ACC112 (cell line): ENCODE measurements around the gene PPP1R26.

Source experiments
- H2AFZ ChIP-seq: fragments of 200-600 bp; sonication (generic); one replicate; pipeline ENCODE4 v1.6.0; 2017; ENCODE audit warnings: antibody characterized with exemption, low read length; ENCODE audit not compliant: unreplicated experiment
- H3K27ac ChIP-seq: fragments of 200-600 bp; sonication (generic); 2 replicates; pipeline ENCODE4 v1.5.1; 2014; ENCODE audit warnings: low read depth, mild to moderate bottlenecking, antibody characterized with exemption, low read length, moderate library complexity
- H3K27me3 ChIP-seq: fragments of 200-600 bp; sonication (generic); 2 replicates; pipeline ENCODE4 v1.6.1; 2014; ENCODE audit warnings: mild to moderate bottlenecking, antibody characterized with exemption, low read length, moderate library complexity, mixed read lengths; ENCODE audit not compliant: insufficient read depth
- H3K36me3 ChIP-seq: fragments of 200-600 bp; sonication (generic); 2 replicates; pipeline ENCODE4 v1.6.1; 2016; ENCODE audit warnings: mild to moderate bottlenecking, antibody characterized with exemption, low read length, moderate library complexity, mixed read lengths; ENCODE audit not compliant: insufficient read depth
- H3K4me1 ChIP-seq: fragments of 200-600 bp; sonication (generic); one replicate; pipeline ENCODE4 v1.6.1; 2016; ENCODE audit warnings: low read length, mixed read lengths; ENCODE audit not compliant: insufficient read depth, unreplicated experiment, control insufficient read depth
- H3K4me3 ChIP-seq: fragments of 200-600 bp; sonication (generic); 2 replicates; pipeline ENCODE4 v1.5.1; 2014; ENCODE audit warnings: mild to moderate bottlenecking, low read depth, low read length
- H3K79me2 ChIP-seq: fragments of 200-600 bp; sonication (generic); one replicate; pipeline ENCODE4 v1.6.0; 2016; ENCODE audit warnings: low read length; ENCODE audit not compliant: control insufficient read depth, unreplicated experiment, insufficient read depth

PPP1R26 gene

GRCh38 chr9:135501261-135502167 is 21.9 kb downstream of the PPP1R26 start:
- H3K4me3 ChIP-seq, result peak overlapping the region; percentile 87
- H3K27ac ChIP-seq, result peak overlapping the region; percentile 22; the same call in 1 of the 2 replicates
- H3K27me3 ChIP-seq, result no peaks in the 10 kb centered on the region
- peaks cover 7% of the 10 kb centered on the region for H3K4me1 ChIP-seq
- H2AFZ ChIP-seq, result no peak overlapping the region
- H3K36me3 ChIP-seq, result peaks cover 9% of the 10 kb centered on the region; the same call in 1 of the 2 replicates
- H3K79me2 ChIP-seq, result peaks cover 16% of the 10 kb centered on the region

GRCh38 chr9:135502168-135502872 is 22.7 kb downstream of the PPP1R26 start:
- H2AFZ ChIP-seq, result no peak overlapping the region
- no peaks in the 10 kb centered on the region for H3K27me3 ChIP-seq
- H3K4me3 ChIP-seq, result peak overlapping the region; percentile 87; the same call in 1 of the 2 replicates
- H3K4me1 ChIP-seq, result peaks cover 7% of the 10 kb centered on the region
- H3K27ac ChIP-seq, result no peak overlapping the region
- H3K79me2 ChIP-seq, result peaks cover 16% of the 10 kb centered on the region
- peaks cover 9% of the 10 kb centered on the region; the same call in 1 of the 2 replicates for H3K36me3 ChIP-seq

DNA sequence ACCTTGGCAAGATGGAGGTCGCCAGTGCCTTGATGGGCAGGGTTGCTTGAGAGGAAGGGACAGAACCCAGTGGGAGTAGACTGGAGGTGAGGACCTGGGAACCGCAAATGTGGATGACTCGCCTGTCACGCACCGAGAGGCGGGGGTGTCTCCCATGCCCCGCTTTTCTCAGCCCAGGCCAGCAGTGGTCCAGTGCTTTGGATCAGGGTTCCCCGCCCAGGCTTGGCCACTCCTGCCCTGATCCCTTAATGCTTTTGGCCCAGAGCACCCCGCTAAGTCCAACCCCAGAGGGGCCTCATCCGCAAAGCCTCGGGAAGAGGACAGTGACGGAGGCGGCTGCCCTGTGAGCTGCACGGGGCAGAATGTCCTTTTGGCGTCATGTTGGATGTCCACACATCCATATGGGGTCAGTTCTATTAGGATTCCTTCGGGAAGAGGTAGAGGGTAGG is 23.3 kb downstream of the PPP1R26 start:
- H3K4me3 ChIP-seq, result no peak overlapping the region
- no peak overlapping the region for H3K27ac ChIP-seq
- peaks cover 9% of the 10 kb centered on the region; the same call in 1 of the 2 replicates for H3K36me3 ChIP-seq

DNA sequence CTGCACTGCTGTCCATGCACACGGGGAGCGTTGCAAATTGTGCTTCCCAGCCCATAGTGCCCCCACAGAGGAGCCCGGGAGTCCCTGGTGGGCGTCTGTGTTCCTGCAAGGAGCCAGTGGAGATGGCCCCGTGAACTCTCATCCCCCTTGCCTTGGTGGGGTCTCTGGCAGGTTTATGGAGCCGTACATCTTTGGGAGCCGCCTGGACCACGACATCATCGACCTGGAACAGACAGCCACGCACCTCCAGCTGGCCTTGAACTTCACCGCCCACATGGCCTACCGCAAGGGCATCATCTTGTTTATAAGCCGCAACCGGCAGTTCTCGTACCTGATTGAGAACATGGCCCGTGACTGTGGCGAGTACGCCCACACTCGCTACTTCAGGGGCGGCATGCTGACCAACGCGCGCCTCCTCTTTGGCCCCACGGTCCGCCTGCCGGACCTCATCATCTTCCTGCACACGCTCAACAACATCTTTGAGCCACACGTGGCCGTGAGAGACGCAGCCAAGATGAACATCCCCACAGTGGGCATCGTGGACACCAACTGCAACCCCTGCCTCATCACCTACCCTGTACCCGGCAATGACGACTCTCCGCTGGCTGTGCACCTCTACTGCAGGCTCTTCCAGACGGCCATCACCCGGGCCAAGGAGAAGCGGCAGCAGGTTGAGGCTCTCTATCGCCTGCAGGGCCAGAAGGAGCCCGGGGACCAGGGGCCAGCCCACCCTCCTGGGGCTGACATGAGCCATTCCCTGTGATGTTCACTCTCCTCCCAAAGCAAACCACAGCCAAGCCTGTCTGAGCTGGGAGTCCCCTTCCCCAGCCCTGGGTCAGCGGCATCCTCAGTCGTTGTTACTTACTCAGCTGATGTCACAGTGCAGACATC is 24.0 kb downstream of the PPP1R26 start:
- Histone ChIP-seq H3K27ac (no peak overlapping the region), H3K4me1 (peaks cover 7% of the 10 kb centered on the region), H3K27me3 (no peaks in the 10 kb centered on the region), H3K79me2 (peaks cover 16% of the 10 kb centered on the region), H3K36me3 (peaks cover 9% of the 10 kb centered on the region; the same call in 1 of the 2 replicates), H3K4me3 (no peak overlapping the region), H2AFZ (no peak overlapping the region)

More for the DNA sequence above, 23.3 kb downstream of the PPP1R26 start:
- Histone ChIP-seq H2AFZ (no peak overlapping the region), H3K27me3 (no peaks in the 10 kb centered on the region), H3K79me2 (peaks cover 16% of the 10 kb centered on the region), H3K4me1 (peaks cover 7% of the 10 kb centered on the region)

- Histone ChIP-seq H3K27me3 (no peaks in the 10 kb centered on the region), H3K4me1 (peaks cover 7% of the 10 kb centered on the region), H3K27ac (no peak overlapping the region), H3K79me2 (peaks cover 16% of the 10 kb centered on the region), H3K36me3 (peaks cover 9% of the 10 kb centered on the region; the same call in 1 of the 2 replicates), H3K4me3 (no peak overlapping the region), H2AFZ (no peak overlapping the region)
These were observed 25.0 kb downstream of the PPP1R26 start for GRCh38 chr9:135504262-135505243.

- Histone ChIP-seq H3K27ac (no peak overlapping the region), H2AFZ (no peak overlapping the region), H3K79me2 (peaks cover 16% of the 10 kb centered on the region), H3K27me3 (no peaks in the 10 kb centered on the region), H3K4me3 (no peak overlapping the region), H3K36me3 (peaks cover 9% of the 10 kb centered on the region; the same call in 1 of the 2 replicates), H3K4me1 (peaks cover 8% of the 10 kb centered on the region)
These were observed 26.0 kb downstream of the PPP1R26 start for GRCh38 chr9:135505406-135506187.

- H3K79me2 ChIP-seq, result peaks cover 8% of the 10 kb centered on the region
- no peak overlapping the region for H2AFZ ChIP-seq
- peaks cover 9% of the 10 kb centered on the region; the same call in 1 of the 2 replicates for H3K36me3 ChIP-seq
- H3K27ac ChIP-seq, result no peak overlapping the region
- H3K4me1 ChIP-seq, result peaks cover 17% of the 10 kb centered on the region
- H3K4me3 ChIP-seq, result no peak overlapping the region
- H3K27me3 ChIP-seq, result no peaks in the 10 kb centered on the region
These were observed 26.9 kb downstream of the PPP1R26 start for GRCh38 chr9:135506327-135507103.

GRCh38 chr9:135507104-135508035 is 27.8 kb downstream of the PPP1R26 start:
- Histone ChIP-seq H3K4me1 (peaks cover 15% of the 10 kb centered on the region), H2AFZ (no peak overlapping the region), H3K4me3 (no peak overlapping the region), H3K27me3 (no peaks in the 10 kb centered on the region), H3K36me3 (peaks cover 4% of the 10 kb centered on the region; the same call in 1 of the 2 replicates), H3K27ac (no peak overlapping the region), H3K79me2 (no peaks in the 10 kb centered on the region)
